T47D (cell line): ENCODE measurements around the gene S100A8.
A peak's percentile ranks its signal among the peaks of the same experiment; 100 is the strongest.

ENCODE experiments used
- DNase-seq, 2 experiments: peaks; one replicate each; pipeline versions ENCODE4 v3.0.0 to v3.0.0-alpha.2; 2011 to 2012; ENCODE audit warnings: low read depth in 1 of 2, low spot score in 1 of 2
- JUND ChIP-seq: IDR thresholded peaks from 2 replicates; pipeline ENCODE4 v1.6.1; 2012; ENCODE audit warnings: low read depth
- in situ Hi-C: cut with HindIII; loops from 2 replicates; pipeline ENCODE4 v1.10.0; 2016; ENCODE audit warnings: low sequenced_read_pairs, low pct_unique_long_range_greater_than_20kb

Gene S100A8

DNA sequence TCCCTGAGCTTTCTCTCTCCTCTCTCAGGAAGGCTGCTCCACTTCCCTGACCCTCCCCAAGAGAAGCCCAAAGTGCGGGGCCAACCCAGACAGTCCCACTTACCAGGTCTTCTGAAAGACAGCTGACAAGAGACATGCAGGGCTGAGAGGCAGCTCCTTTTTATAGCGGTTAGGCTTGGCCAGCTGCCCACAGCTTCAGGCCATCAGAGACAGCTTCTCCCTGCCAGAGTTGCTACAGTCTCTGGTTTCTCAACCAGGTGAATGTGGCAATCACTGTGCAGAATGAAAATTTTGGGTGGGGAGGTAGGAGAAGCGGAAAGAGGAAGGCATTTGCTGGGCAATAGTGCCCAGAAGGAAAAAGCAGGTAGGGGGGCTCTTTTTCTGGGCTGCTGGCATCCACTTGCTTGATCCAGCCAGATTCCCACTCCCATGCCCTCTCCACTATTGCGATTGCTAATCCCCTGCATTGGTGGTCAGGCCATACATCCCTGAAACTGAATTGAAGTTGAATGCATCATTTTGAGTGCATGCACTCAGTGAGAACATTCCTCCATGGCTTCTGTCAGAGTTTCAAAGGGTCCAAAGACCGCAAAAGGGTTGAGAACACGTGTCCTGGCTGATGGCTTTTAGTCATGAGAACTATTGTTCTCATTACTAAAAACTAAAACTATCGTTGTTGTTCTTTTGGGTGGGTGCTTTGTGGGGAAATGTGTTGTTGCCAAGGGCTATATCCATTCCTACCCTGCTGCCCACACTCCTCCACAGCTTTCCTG, at the start of gene S100A8:
Gene S100A8, minus strand, starts transcription at position 136 of the 773 bp plus-strand sequence. CDS start 538 bp downstream, outside the sequence.
- DNase-seq = peak; percentile 70 to 82
- TF ChIP-seq JUND = no peak
- in situ Hi-C loops = no loop called here

GRCh38 chr1:153439273-153439672, 48.4 kb upstream of the S100A8 start:
- no peak for TF ChIP-seq JUND
- no peak for DNase-seq
- in situ Hi-C loops = no loop called here

- no peak for TF ChIP-seq JUND
- no peak for DNase-seq
- in situ Hi-C loops = no loop called here
Observed at GRCh38 chr1:153438599-153438998, 47.7 kb upstream of the S100A8 start.

GRCh38 chr1:153437236-153437635, 46.4 kb upstream of the S100A8 start:
- TF ChIP-seq JUND = no peak
- in situ Hi-C loops = no loop called here
- DNase-seq = no peak

- in situ Hi-C loops = no loop called here
- no peak for DNase-seq
- TF ChIP-seq JUND = no peak
Observed at GRCh38 chr1:153434746-153435455, 44.0 kb upstream of the S100A8 start.

- no peak for DNase-seq
- in situ Hi-C loops = no loop called here
- no peak for TF ChIP-seq JUND
Observed at GRCh38 chr1:153432874-153433681, 42.2 kb upstream of the S100A8 start.

- TF ChIP-seq JUND = no peak
- peak in 1 of 2 experiments; percentile 10 for DNase-seq
- in situ Hi-C loops = no loop called here
Observed at GRCh38 chr1:153431928-153432327, 41.1 kb upstream of the S100A8 start.

GRCh38 chr1:153431427-153431826, 40.6 kb upstream of the S100A8 start:
- no peak for DNase-seq
- TF ChIP-seq JUND = no peak
- in situ Hi-C loops = no loop called here

DNA sequence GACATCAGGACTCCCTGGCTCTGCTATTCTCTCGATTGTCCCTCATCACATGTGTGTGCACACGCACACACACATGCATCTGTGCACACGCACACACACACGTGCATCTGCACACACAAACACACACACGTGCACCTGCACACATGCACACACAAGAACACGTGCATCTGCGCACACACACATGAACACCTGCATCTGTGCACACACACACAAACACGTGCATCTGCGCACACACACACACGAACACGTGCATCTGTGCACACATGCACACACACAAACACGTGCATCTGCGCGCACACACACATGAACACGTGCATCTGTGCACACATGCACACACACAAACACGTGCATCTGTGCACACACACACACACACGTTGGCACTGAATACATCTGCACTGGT, 40.1 kb upstream of the S100A8 start:
- DNase-seq = no peak
- no peak for TF ChIP-seq JUND
- in situ Hi-C loops = no loop called here

GRCh38 chr1:153430561-153430960, 39.7 kb upstream of the S100A8 start:
- no peak for TF ChIP-seq JUND
- no peak for DNase-seq
- in situ Hi-C loops = no loop called here

- in situ Hi-C loops = no loop called here
- TF ChIP-seq JUND = no peak
- no peak for DNase-seq
Observed at GRCh38 chr1:153430166-153430553, 39.3 kb upstream of the S100A8 start.

GRCh38 chr1:153429266-153430165, 38.6 kb upstream of the S100A8 start:
- in situ Hi-C loops = no loop called here
- DNase-seq = no peak
- TF ChIP-seq JUND = no peak
